ENCODE results near the gene SLN.

SLN gene

DNA sequence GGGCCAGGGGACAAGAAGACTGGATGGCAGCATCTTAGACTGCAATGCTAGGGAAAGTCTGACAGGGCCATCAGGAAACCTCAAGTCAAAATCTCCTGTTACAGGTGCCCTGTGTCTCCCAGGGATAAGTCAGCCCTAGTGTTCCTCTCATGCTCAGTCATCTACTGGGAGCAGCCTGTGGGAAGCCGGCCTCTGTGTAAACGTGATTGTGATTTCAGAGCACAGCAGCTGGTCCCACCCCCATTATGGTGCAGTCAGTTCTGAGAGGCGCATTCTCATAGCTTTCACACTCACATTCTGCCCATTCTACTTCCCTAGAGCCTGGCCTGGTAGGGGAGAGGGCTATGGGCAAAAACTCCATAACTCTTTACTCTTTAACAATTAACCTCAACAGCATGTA is 7.2 kb upstream of the SLN start:
- no peak for DNase-seq

DNA sequence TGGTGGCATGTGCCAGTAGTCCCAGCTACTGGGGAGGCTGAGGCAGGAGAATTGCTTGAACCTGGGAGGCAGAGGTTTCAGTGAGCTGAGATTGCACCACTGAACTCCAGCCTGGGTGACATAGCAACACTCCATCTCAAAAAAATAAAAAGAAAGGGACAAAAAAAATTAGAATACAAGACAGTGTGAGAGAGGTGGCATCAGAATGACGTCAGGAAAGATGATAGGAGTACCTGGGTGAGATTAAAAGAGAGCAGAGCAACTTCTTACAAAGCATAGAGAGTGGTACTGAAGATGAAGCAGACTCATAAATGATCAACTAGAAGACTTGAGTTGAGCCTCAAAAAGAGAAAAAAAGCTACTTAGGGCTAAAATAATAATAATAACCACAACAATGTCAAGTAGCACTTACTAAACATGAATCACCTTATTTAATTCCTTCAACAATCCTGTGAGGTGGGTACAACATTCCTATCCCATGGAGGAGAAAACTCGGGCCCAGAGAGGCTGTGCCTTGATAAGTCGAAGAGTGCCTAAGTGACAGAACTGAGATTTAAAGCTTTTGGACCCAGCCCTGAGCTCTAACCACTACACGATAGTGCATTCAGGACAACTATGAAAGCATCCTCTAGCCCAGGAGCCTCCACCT is 5.2 kb upstream of the SLN start:
- DNase-seq, result peak; percentile 56

DNA sequence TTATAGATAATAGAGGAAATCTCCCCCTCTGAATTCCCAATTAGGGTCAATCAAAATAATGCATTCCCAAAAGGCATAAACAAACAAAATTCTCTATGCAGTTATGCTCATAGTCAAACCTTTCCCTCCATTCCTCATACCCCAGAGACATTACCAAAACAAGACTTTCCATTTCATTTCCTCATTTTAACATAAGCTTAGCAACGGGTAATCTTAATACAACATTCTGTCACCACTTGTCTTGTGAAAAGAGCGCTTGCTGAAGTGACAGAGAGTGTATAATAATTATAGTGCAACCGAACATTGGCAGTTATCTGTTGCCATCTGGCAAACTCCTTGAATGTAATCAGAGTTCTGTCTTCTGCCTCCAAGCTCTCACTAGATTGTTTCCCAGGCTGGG is 1.2 kb upstream of the SLN start:
- no peak for DNase-seq

DNA sequence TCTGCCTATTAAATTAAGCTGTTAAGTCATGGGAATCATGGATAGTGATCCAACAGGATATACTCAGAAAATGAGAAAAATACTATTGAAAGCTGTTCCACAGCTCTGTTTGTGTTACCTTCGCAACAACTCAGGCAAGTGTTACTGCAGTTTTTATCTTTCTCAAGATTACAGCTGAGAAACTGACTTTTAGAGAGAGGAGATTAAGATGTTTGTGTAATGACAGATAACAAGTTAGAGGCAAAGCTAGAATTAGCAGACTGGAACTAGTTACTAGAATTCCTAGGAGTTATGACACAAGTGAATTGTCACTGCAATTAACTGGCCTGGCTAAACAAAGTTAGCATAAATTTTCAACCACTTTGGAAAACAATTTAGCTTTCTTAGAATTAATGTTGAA is 1.6 kb downstream of the SLN start:
- no peak for DNase-seq

- DNase-seq, result no peak
Measured at GRCh38 chr11:107708792-107709191, 3.1 kb downstream of the SLN start.

GRCh38 chr11:107707807-107708206 is 4.0 kb downstream of the SLN start:
- DNase-seq, result no peak

DNA sequence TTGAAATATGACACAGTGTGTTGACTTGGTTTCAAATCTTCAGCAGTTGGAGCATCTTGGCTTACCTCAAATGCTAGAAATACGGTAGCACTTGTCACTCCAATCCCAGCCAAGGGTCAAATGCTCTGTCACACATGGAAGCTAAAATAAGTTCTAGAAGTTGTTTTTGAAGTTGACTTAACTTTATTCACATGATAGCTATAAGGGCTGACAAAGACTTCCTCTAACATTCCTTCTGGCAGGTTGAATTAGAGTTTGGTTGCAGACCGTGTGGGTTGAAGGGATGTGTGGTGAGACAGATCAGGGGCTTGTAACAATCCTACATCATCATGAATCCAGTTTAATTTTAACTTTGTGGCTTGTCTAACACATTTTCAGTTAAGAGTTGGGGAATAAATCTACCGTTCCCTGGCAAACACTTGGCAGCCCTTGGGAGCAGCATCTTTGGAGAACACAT is 4.6 kb downstream of the SLN start:
- DNase-seq, result no peak

DNA sequence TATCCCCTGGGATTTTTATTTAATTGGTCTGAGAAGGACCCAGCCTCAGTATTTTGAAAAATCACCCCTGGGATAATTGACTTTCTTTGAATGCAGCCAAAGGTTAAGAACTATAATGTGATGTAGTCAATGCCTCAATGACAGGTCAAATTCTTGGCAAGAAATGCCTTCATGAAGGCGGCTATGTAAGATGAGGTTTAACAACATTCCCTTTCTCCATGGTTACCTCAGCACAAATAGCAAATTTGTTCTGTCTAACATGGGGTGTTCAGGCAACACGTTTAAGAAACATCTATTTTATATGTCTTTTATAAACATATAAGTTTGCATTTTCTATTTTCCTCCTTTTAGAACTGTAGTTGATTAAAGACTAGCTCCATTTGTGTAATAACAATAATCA is 5.3 kb downstream of the SLN start:
- no peak for DNase-seq

- DNase-seq, result peak; percentile 92
Measured at GRCh38 chr11:107705027-107705426, 6.8 kb downstream of the SLN start.

GRCh38 chr11:107704451-107704850 is 7.4 kb downstream of the SLN start:
- peak; percentile 64 for DNase-seq

DNA sequence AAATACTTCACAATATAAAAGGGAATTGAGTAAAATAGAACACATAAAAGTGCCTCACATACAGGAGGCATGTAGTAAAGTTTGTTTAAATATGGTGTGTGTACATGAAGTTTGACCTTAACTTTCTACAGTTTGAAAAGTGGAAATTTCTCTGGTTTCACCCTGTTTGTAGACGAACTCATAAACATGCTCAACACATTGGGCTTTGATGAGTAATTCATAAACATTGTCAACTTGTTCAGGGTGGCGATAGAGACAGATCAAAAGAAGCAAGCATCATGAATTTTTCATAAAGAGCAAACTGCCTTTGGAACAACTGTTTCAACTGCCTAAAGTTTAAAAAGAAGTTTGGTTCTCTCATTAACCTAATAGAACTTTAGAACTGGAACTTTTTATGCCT is 9.1 kb downstream of the SLN start:
- no peak for DNase-seq

GRCh38 chr11:107702109-107702660 is 9.7 kb downstream of the SLN start:
- DNase-seq, result no peak

GRCh38 chr11:107699371-107700285 is 12.2 kb downstream of the SLN start:
- no peak for DNase-seq

- DNase-seq, result no peak
Measured at GRCh38 chr11:107697291-107697690, 14.6 kb downstream of the SLN start.

- DNase-seq, result peak; percentile 96
Measured at GRCh38 chr11:107696140-107696539, 15.7 kb downstream of the SLN start.

DNA sequence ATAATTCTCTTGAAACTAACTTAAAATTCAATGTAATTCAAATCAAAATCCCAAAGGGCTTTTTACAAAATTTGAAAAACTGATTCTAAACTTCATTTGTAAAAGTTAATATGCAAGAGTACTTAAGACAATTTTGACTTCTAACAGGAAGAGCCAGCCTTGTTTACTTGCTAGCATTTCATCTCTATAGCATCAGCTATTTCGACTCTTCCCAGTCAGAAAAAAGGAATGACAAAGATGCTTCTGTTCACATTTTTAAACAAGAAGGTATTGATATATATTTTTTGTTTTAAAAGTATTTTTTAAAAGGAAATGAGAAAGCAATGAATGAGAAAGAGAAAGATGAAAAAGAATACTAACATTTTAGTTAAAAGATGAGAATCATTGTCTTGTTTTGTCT is 16.4 kb downstream of the SLN start:
- peak; percentile 65 for DNase-seq

- peak; percentile 84 for DNase-seq
Measured at GRCh38 chr11:107691000-107691750, 20.7 kb downstream of the SLN start.

- peak; percentile 66 for DNase-seq
Measured at GRCh38 chr11:107689317-107690202, 22.3 kb downstream of the SLN start.

GRCh38 chr11:107688322-107688918 is 23.4 kb downstream of the SLN start:
- DNase-seq, result no peak

DNA sequence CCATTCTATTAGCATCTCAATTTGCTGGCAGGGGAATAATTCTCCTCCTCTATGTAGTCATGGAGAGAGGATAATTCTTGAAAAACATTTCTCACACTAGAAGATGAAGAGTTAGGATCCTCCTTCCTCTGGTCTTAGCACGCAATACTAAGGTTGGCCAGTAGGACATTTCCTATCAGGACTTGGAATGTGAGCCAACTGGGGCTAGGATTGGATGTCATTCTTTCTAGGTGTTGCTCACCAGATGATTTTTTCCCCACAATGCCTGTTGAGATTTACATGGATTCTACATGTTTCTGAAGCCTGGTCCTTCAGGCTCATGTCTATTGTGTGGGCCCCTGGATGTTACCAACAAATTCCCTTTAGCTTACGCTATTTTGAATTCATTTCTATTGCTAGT is 28.0 kb downstream of the SLN start:
- DNase-seq, result peak; percentile 22

DNA sequence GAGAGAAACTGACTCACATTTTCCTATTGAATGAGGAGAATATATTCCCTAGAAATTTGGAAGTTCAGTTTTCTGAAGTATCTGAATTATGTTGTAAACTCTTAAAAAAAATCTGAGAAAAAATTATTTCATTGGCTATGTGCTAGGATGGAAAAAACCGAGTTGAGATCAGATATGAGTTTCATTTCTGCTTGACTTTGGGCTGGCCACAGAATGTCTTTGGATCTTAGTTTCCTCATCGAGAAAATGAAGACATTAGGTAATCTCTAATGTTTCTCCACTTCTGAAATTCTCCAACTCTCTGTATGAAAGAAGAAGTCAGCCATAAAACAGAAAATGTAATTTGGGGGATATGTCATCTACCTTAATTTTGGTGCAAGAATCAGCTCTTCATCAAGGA is 28.8 kb downstream of the SLN start:
- DNase-seq, result no peak

DNA sequence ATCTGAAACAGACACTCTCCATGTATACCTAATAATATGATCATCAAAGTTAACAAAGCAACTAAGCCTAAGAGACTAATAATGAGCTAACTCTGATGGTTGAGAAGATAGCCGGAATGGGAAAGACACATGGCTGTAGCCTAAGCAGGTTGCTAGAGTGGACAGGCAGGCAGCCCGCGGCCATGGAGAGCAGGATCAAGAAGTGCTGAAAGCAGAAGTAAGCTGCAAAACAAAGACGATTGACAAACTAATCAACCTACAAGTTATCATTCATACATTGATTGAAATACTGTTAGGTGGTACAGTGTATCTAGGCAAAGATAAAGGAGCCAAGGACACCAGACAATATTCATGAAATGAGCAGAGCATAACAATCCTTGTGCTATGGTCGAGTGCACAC is 29.3 kb downstream of the SLN start:
- DNase-seq, result no peak
